Prostate gland (tissue), 2 donors: ENCODE results near the gene CAPRIN1. TPM values are rescaled to one million over a fixed set of nuclear protein-coding genes. Genes with fewer than 3 reads are reported as not detected.
A peak's percentile ranks its signal among the peaks of the same experiment; 100 is the strongest.

ENCODE experiments used
- DNase-seq: peaks from one replicate; pipeline ENCODE4 v3.0.0-alpha.2; 2019; ENCODE audit warnings: low spot score
- H3K27ac ChIP-seq, 2 donors: fragments of 200-600 bp; sonication (generic); 2 replicates each; pipeline ENCODE4 v1.5.1; 2017 to 2019
- H3K27me3 ChIP-seq: fragments of 200-600 bp; sonication (generic); replicated peaks from 2 replicates; pipeline ENCODE4 v1.5.1; 2019; ENCODE audit not compliant: insufficient read depth
- H3K36me3 ChIP-seq, 2 donors: fragments of 200-600 bp; sonication (generic); 1 replicate in 1 of 2; 2 replicates in 1 of 2; pipeline versions ENCODE4 v1.5.1 to v1.8.1; 2017 to 2019
- H3K4me1 ChIP-seq: fragments of 200-600 bp; sonication (generic); replicated peaks from 2 replicates; pipeline ENCODE4 v1.5.1; 2019
- H3K4me3 ChIP-seq, 2 donors: fragments of 200-600 bp; sonication (generic); 2 replicates each; pipeline ENCODE4 v1.5.1; 2017 to 2019
- H3K9me3 ChIP-seq: fragments of 200-600 bp; sonication (generic); 2 replicates; pipeline ENCODE4 v1.5.1; 2017
- CTCF ChIP-seq, 4 experiments: fragments of 200-600 bp in 2 of 4; fragments of 450-650 bp in 2 of 4; sonication (generic) in 2 of 4; IDR thresholded peaks; 1 replicate in 3 of 4; 2 replicates in 1 of 4; pipeline ENCODE4 v1.5.1; 2016 to 2019; ENCODE audit warnings: antibody characterized with exemption in 4 of 4, mild to moderate bottlenecking in 2 of 4, moderate library complexity in 2 of 4
- POLR2A ChIP-seq: fragments of 450-650 bp; IDR thresholded peaks from one replicate; pipeline ENCODE4 v1.6.1; 2016; ENCODE audit warnings: antibody characterized with exemption, mild to moderate bottlenecking
- POLR2AphosphoS5 ChIP-seq: sonication (generic); formaldehyde crosslinking; IDR thresholded peaks from one replicate; pipeline ENCODE4 v1.6.1; 2017; ENCODE audit warnings: antibody characterized with exemption
- WGBS: methylation state at CpG from one replicate; pipeline ENCODE4 v1.1.5; 2018; 5-methylcytosine and 5-hydroxymethylcytosine counted together
- intact Hi-C: fragments of 100-400 bp; cut with DNase I; formaldehyde crosslinking; loops from one replicate; pipeline ENCODE4 v1.14.2; 2022
- total RNA-seq, 2 donors: library from RNA; depleted of rRNA; stranded (reverse); fragments of >200 nt; gene quantifications; one replicate each; pipeline ENCODE4 v1.1.0, GENCODE V29; 2016

CAPRIN1 gene
- total RNA-seq, 2 donors from 2014 or later = 145 to 199 TPM

- H3K4me3 ChIP-seq = peak overlapping the region; percentile 54 to 66
- DNase-seq = no peak
- H3K27me3 ChIP-seq = no peaks in the 10 kb centered on the region
- TF ChIP-seq CTCF (IDR thresholded peaks at IDR 0.05) = no peak
- TF ChIP-seq POLR2A = no peak
- no peak for TF ChIP-seq POLR2AphosphoS5
- H3K27ac ChIP-seq = peak overlapping the region; percentile 91 to 94
- no peaks in the 10 kb centered on the region for H3K36me3 ChIP-seq
- intact Hi-C loops = loop anchor here (1.0 kb wide), 1 partner anchor 54 kb away; no protein-coding TSS in a partner anchor
- no peaks in the 10 kb centered on the region for H3K9me3 ChIP-seq
- peaks cover 4% of the 10 kb centered on the region for H3K4me1 ChIP-seq
- 1% methylated on average over 17 of the region's 17 CpGs for WGBS
These were observed 54.5 kb downstream of the CAPRIN1 start for GRCh38 chr11:34105957-34106504.

GRCh38 chr11:34111722-34112270 is 60.3 kb downstream of the CAPRIN1 start:
- H3K9me3 ChIP-seq = no peaks in the 10 kb centered on the region
- no peak overlapping the region for H3K4me3 ChIP-seq
- no peak for DNase-seq
- no peaks in the 10 kb centered on the region for H3K4me1 ChIP-seq
- H3K27me3 ChIP-seq = no peaks in the 10 kb centered on the region
- intact Hi-C loops = no loop called here
- no peaks in the 10 kb centered on the region for H3K36me3 ChIP-seq
- 88% methylated on average over 6 of the region's 6 CpGs for WGBS
- no peak for TF ChIP-seq POLR2AphosphoS5
- TF ChIP-seq POLR2A = no peak
- TF ChIP-seq CTCF (IDR thresholded peaks at IDR 0.05) = no peak
- H3K27ac ChIP-seq = no peak overlapping the region

DNA sequence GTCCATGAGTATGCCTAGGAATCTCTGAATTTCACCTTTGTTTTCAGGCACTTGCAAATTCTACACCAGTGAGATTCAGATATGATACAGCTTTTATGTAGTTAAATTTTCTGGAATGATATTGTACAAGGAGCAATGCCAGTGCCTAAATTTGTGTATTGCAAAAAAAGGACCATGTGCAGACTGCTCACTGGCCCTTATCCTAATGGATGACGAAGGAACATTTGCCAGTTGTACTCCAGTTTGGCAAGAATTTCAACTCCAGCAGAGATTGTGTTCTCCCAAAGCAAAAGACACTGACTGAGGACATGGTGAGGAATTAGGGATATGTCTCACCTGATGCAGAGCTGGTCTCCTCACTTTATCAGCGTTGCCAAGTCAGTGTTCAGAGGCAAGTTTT is 62.5 kb downstream of the CAPRIN1 start:
- no peak for TF ChIP-seq POLR2A
- TF ChIP-seq POLR2AphosphoS5 = no peak
- no peak for TF ChIP-seq CTCF (IDR thresholded peaks at IDR 0.05)
- Histone ChIP-seq H3K9me3 (no peaks in the 10 kb centered on the region), H3K4me1 (no peaks in the 10 kb centered on the region), H3K27ac (no peak overlapping the region), H3K27me3 (no peaks in the 10 kb centered on the region), H3K4me3 (no peak overlapping the region), H3K36me3 (peaks cover 6 to 11% of the 10 kb centered on the region in 2 donors)
- intact Hi-C loops = no loop called here
- 62% methylated on average over 2 of the region's 2 CpGs for WGBS
- DNase-seq = no peak

GRCh38 chr11:34114471-34114870 is 62.9 kb downstream of the CAPRIN1 start:
- DNase-seq = no peak
- intact Hi-C loops = no loop called here
- no peak for TF ChIP-seq POLR2A
- no peak for TF ChIP-seq POLR2AphosphoS5
- TF ChIP-seq CTCF (IDR thresholded peaks at IDR 0.05) = no peak
- H3K27me3 ChIP-seq = no peaks in the 10 kb centered on the region
- no peaks in the 10 kb centered on the region for H3K4me1 ChIP-seq
- 72% methylated on average over 5 of the region's 5 CpGs for WGBS
- peaks cover 6 to 12% of the 10 kb centered on the region in 2 donors for H3K36me3 ChIP-seq
- no peak overlapping the region for H3K27ac ChIP-seq
- no peaks in the 10 kb centered on the region for H3K9me3 ChIP-seq
- no peak overlapping the region for H3K4me3 ChIP-seq

- peaks cover 6 to 16% of the 10 kb centered on the region in 2 donors for H3K36me3 ChIP-seq
- no peak for DNase-seq
- intact Hi-C loops = no loop called here
- H3K9me3 ChIP-seq = no peaks in the 10 kb centered on the region
- no peaks in the 10 kb centered on the region for H3K4me1 ChIP-seq
- H3K27me3 ChIP-seq = no peaks in the 10 kb centered on the region
- TF ChIP-seq CTCF (IDR thresholded peaks at IDR 0.05) (no peak), POLR2AphosphoS5 (no peak), POLR2A (no peak)
- WGBS = 92% methylated on average over 4 of the region's 4 CpGs
- no peak overlapping the region for H3K4me3 ChIP-seq
- no peak overlapping the region for H3K27ac ChIP-seq
These were observed 69.1 kb downstream of the CAPRIN1 start for GRCh38 chr11:34120651-34121050.
